AG04450 (cell line): ENCODE data around the gene CNNM2. TPM values are rescaled to one million over a fixed set of nuclear protein-coding genes. Genes with fewer than 3 reads are reported as not detected.

Experiments
- CTCF ChIA-PET: fragments of 300-600, 350-600 bp; formaldehyde crosslinking; extraction: SDS; loops from one replicate; lab custom pipeline; 2022; ENCODE audit warnings: antibody characterized with exemption, inconsistent platforms; lab: Charles Lee
- POLR2A ChIA-PET: fragments of 350-600 bp; formaldehyde crosslinking; extraction: SDS; loops from one replicate; lab custom pipeline; 2021; ENCODE audit warnings: antibody characterized with exemption, inconsistent platforms; lab: Yijun Ruan, JAX
- DNase-seq: peaks from one replicate; pipeline ENCODE4 v3.0.0-alpha.2; 2011; ENCODE audit warnings: low read depth, low spot score
- H3K27ac ChIP-seq: one replicate; pipeline ENCODE4 v1.5.1; 2012; ENCODE audit warnings: low read depth, low read length, control low read depth
- H3K27me3 ChIP-seq: one replicate; pipeline ENCODE4 v1.6.0; 2012; ENCODE audit warnings: low read length; ENCODE audit not compliant: control insufficient read depth, insufficient read depth
- H3K4me3 ChIP-seq: 2 replicates; pipeline ENCODE4 v1.5.1; 2011; ENCODE audit warnings: mild to moderate bottlenecking, low read depth, low read length, control low read depth
- H3K9me3 ChIP-seq: 2 replicates; pipeline ENCODE4 v1.5.1; 2012; ENCODE audit warnings: low read length; ENCODE audit not compliant: control insufficient read depth, insufficient read depth
- CTCF ChIP-seq: IDR thresholded peaks from 2 replicates; pipeline ENCODE4 v1.5.1; 2011; ENCODE audit warnings: low read depth, low read length, control low read depth, inconsistent platforms
- polyA plus RNA-seq: library from polyadenylated mRNA; depleted of rRNA; stranded (reverse); fragments of >200 nt; gene quantifications from 2 replicates; pipeline ENCODE4 v1.2.3, GENCODE V29; 2011

CNNM2 gene
- polyA plus RNA-seq, 1 experiment: 5.2 TPM

DNA sequence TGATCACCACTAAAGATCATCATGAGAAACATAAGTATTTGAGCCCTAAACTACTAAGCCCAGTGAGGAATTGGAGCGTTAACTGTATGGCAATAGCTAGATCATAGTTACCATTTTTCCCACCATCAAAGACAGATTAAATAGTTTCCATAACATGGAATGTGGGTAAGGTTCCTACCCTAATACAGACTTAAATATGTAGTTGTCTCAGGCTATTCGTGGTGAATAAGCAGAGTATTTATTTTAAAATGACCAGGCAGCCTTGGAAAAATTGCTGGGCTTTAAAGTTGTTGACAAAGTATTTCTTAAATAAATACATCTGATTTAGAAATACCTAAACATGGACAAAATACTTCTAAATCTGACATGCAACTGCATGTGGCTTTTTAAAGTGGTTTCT lies 168.2 kb downstream of the CNNM2 start:
- Histone ChIP-seq H3K27me3 (no peaks in the 10 kb centered on the region), H3K9me3 (no peaks in the 10 kb centered on the region), H3K27ac (no peak overlapping the region), H3K4me3 (no peak overlapping the region)
- ChIA-PET CTCF (interaction anchor here (0.8 to 1.9 kb wide), 6 partner anchors 111 to 185 kb away, joined by 3 to 13 read pairs (median 3); partner anchors contain the start of gene CNNM2), POLR2A (interaction anchor here (0.6 kb wide), 1 partner anchor 37 kb away, joined by 3 read pairs; no protein-coding TSS in a partner anchor)
- TF ChIP-seq CTCF: no peak
- peak; percentile 36 for DNase-seq

GRCh38 chr10:103086799-103087198 lies 168.7 kb downstream of the CNNM2 start:
- H3K27ac ChIP-seq: no peak overlapping the region
- H3K27me3 ChIP-seq: no peaks in the 10 kb centered on the region
- ChIA-PET CTCF (interaction anchor here (0.6 to 1.9 kb wide), 5 partner anchors 111 to 359 kb away, joined by 3 to 13 read pairs (median 4); partner anchors contain the start of gene CNNM2), POLR2A (interaction anchor here (0.6 kb wide), 1 partner anchor 37 kb away, joined by 3 read pairs; no protein-coding TSS in a partner anchor)
- DNase-seq: no peak
- no peak for TF ChIP-seq CTCF
- H3K4me3 ChIP-seq: no peak overlapping the region
- H3K9me3 ChIP-seq: no peaks in the 10 kb centered on the region

- ChIA-PET POLR2A (no interaction called here), CTCF (interaction anchor here (0.5 to 0.8 kb wide), 2 partner anchors 9 to 150 kb away, joined by 3 read pairs; no protein-coding TSS in a partner anchor)
- no peak overlapping the region for H3K27ac ChIP-seq
- no peaks in the 10 kb centered on the region for H3K9me3 ChIP-seq
- H3K4me3 ChIP-seq: no peak overlapping the region
- no peak for DNase-seq
- no peaks in the 10 kb centered on the region for H3K27me3 ChIP-seq
- TF ChIP-seq CTCF: no peak
Observed at GRCh38 chr10:103089493-103089892, 171.4 kb downstream of the CNNM2 start.

DNA sequence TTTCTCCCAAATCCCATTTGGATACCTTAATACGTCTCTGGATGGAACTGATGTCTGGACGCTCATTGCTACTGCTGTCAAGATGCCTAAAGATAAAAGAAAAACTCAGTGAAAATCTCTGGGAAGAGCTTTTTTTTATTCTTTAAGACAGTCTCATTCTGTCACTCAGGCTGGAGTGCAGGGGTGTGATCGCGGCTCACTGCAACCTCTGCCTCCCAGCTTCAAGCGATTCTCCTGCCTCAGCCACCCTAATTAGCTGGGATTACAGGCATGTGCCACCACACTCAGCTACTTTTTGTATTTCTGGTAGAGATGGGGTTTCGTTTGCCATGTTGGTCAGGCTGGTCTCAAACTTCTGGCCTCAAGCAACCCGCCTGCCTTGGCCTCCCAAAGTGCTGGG lies 172.8 kb downstream of the CNNM2 start:
- no peaks in the 10 kb centered on the region for H3K9me3 ChIP-seq
- no peak for TF ChIP-seq CTCF
- DNase-seq: no peak
- no peaks in the 10 kb centered on the region for H3K27me3 ChIP-seq
- ChIA-PET POLR2A (no interaction called here), CTCF (no interaction called here)
- H3K27ac ChIP-seq: no peak overlapping the region
- H3K4me3 ChIP-seq: no peak overlapping the region

DNA sequence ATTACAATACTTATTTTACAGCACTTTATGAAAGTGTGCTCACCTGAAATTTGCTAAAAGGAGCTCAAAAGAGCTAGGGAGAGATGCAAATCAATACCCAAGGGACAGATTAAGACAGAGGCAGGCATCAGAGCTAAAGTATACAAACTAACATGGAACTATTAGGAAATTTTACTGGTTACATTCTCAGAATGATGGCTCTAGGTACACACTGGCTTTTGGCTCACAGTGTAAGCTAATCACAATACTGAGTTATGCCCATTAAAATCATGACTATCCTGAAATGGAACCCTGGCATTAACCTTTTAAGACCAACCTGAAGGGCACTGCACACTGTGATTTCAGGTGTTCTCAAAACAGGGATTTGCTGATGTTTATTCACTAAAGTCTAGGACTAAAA lies 176.9 kb downstream of the CNNM2 start:
- no peak for TF ChIP-seq CTCF
- no peaks in the 10 kb centered on the region for H3K9me3 ChIP-seq
- CTCF ChIA-PET: no interaction called here
- no peak for DNase-seq
- no peak overlapping the region for H3K27ac ChIP-seq
- no peak overlapping the region for H3K4me3 ChIP-seq
- H3K27me3 ChIP-seq: no peaks in the 10 kb centered on the region
- POLR2A ChIA-PET: interaction anchor here (0.7 kb wide), 1 partner anchor 231 kb away, joined by 3 read pairs; no protein-coding TSS in a partner anchor
